Mesenchymal stem cell (in vitro differentiated cells and primary cell): ENCODE measurements around the gene TRIM5.

Experiments
- DNase-seq: peaks from one replicate; pipeline ENCODE4 v3.0.0-alpha.2; 2013
- H2AFZ ChIP-seq: one replicate; pipeline ENCODE4 v1.6.1; 2013; ENCODE audit warnings: low read depth, mild to moderate bottlenecking, control low read depth, inconsistent platforms, low read length, moderate library complexity
- H2AK5ac ChIP-seq: 2 replicates; pipeline ENCODE4 v1.6.1; 2013; ENCODE audit warnings: low read length, moderate library complexity, mild to moderate bottlenecking, inconsistent platforms; ENCODE audit not compliant: severe bottlenecking
- H2BK120ac ChIP-seq: one replicate; pipeline ENCODE4 v1.6.1; 2013; ENCODE audit warnings: low read depth, mild to moderate bottlenecking, inconsistent platforms, low read length, moderate library complexity
- H2BK12ac ChIP-seq, 2 experiments: one replicate each; pipeline ENCODE4 v1.6.1; 2013; ENCODE audit warnings: inconsistent platforms in 2 of 2, low read length in 2 of 2, mild to moderate bottlenecking in 2 of 2, moderate library complexity in 2 of 2, control low read depth in 1 of 2
- H2BK15ac ChIP-seq: one replicate; pipeline ENCODE4 v1.6.1; 2013; ENCODE audit warnings: mild to moderate bottlenecking, low read depth, inconsistent platforms; ENCODE audit not compliant: poor library complexity, severe bottlenecking
- H2BK5ac ChIP-seq: 2 replicates; pipeline ENCODE4 v1.6.1; 2013; ENCODE audit warnings: low read depth, mild to moderate bottlenecking, low read length, control low read depth, inconsistent platforms; ENCODE audit not compliant: poor library complexity, severe bottlenecking
- H3K14ac ChIP-seq, 2 experiments: one replicate each; pipeline ENCODE4 v1.6.1; 2013; ENCODE audit warnings: inconsistent platforms in 2 of 2, low read length in 2 of 2, control low read depth in 1 of 2, mild to moderate bottlenecking in 1 of 2, moderate library complexity in 1 of 2
- H3K18ac ChIP-seq, 2 experiments: one replicate each; pipeline ENCODE4 v1.6.1; 2013; ENCODE audit warnings: inconsistent platforms in 2 of 2, low read length in 2 of 2, control low read depth in 1 of 2, low read depth in 1 of 2, mild to moderate bottlenecking in 1 of 2
- H3K23ac ChIP-seq, 2 experiments: one replicate each; pipeline ENCODE4 v1.6.1; 2013; ENCODE audit warnings: inconsistent platforms in 2 of 2, low read length in 2 of 2, mild to moderate bottlenecking in 2 of 2, moderate library complexity in 2 of 2, control low read depth in 1 of 2
- H3K27ac ChIP-seq: 2 replicates; pipeline ENCODE4 v1.5.1; 2013; ENCODE audit warnings: mild to moderate bottlenecking, moderate library complexity, low read length, control low read depth, inconsistent platforms; ENCODE audit not compliant: poor library complexity, severe bottlenecking
- H3K27me3 ChIP-seq, 2 experiments: 2 replicates each; pipeline versions ENCODE4 v1.6.1 to v1.7.0; 2013; ENCODE audit warnings: low read length in 2 of 2, mild to moderate bottlenecking in 2 of 2, moderate library complexity in 2 of 2, control low read depth in 1 of 2, inconsistent platforms in 1 of 2; ENCODE audit not compliant: control insufficient read depth in 1 of 2, insufficient read depth in 1 of 2
- H3K36me3 ChIP-seq, 2 experiments: 2 replicates each; pipeline versions ENCODE4 v1.6.1 to v1.7.0; 2013; ENCODE audit warnings: low read length in 2 of 2, control low read depth in 1 of 2, inconsistent platforms in 1 of 2, low read depth in 1 of 2, mild to moderate bottlenecking in 1 of 2; ENCODE audit not compliant: insufficient read depth in 2 of 2, control insufficient read depth in 1 of 2
- H3K4ac ChIP-seq, 2 experiments: one replicate each; pipeline ENCODE4 v1.6.1; 2013; ENCODE audit warnings: inconsistent platforms in 2 of 2, low read length in 2 of 2, mild to moderate bottlenecking in 2 of 2, moderate library complexity in 2 of 2, control low read depth in 1 of 2, low read depth in 1 of 2
- H3K4me1 ChIP-seq: 2 replicates; pipeline ENCODE4 v1.6.1; 2013; ENCODE audit warnings: low read depth, low read length, control low read depth; ENCODE audit not compliant: control insufficient read depth, insufficient read depth
- H3K4me2 ChIP-seq: 2 replicates; pipeline ENCODE4 v1.6.1; 2013; ENCODE audit warnings: low read length, mild to moderate bottlenecking, inconsistent platforms; ENCODE audit not compliant: poor library complexity, severe bottlenecking
- H3K4me3 ChIP-seq, 2 experiments: 2 replicates each; pipeline versions ENCODE4 v1.5.1 to v1.7.0; 2013; ENCODE audit warnings: low read length in 2 of 2, mild to moderate bottlenecking in 2 of 2, control low read depth in 1 of 2, low read depth in 1 of 2; ENCODE audit not compliant: insufficient read depth in 1 of 2
- H3K79me1 ChIP-seq: replicated peaks from 2 replicates; pipeline ENCODE4 v1.6.1; 2013; ENCODE audit warnings: mild to moderate bottlenecking, control low read depth, low read length, inconsistent platforms; ENCODE audit not compliant: poor library complexity, severe bottlenecking
- H3K9ac ChIP-seq: 2 replicates; pipeline ENCODE4 v1.7.0; 2013; ENCODE audit warnings: mild to moderate bottlenecking, low read length, moderate library complexity
- H3K9me3 ChIP-seq: 2 replicates; pipeline ENCODE4 v1.7.0; 2013; ENCODE audit warnings: mild to moderate bottlenecking, low read length; ENCODE audit not compliant: control insufficient read depth
- H4K8ac ChIP-seq: one replicate; pipeline ENCODE4 v1.6.1; 2013; ENCODE audit warnings: inconsistent platforms, mild to moderate bottlenecking, low read length, moderate library complexity
- H4K91ac ChIP-seq: one replicate; pipeline ENCODE4 v1.6.1; 2013; ENCODE audit warnings: mild to moderate bottlenecking, low read length, inconsistent platforms
- WGBS: methylation state at CpG from one replicate; pipeline ENCODE4 v1.1.7; 2013; ENCODE audit warnings: mixed read lengths; 5-methylcytosine and 5-hydroxymethylcytosine counted together

TRIM5 gene

GRCh38 chr11:5646139-5646538 lies 38.7 kb downstream of the TRIM5 start:
- H3K4me1 ChIP-seq = no peaks in the 10 kb centered on the region
- H3K14ac ChIP-seq = no peak overlapping the region
- no peak overlapping the region for H2BK5ac ChIP-seq
- H3K27ac ChIP-seq = no peak overlapping the region
- no peak overlapping the region for H2BK15ac ChIP-seq
- no peak overlapping the region for H2AFZ ChIP-seq
- DNase-seq = no peak
- no peak overlapping the region for H4K91ac ChIP-seq
- H3K23ac ChIP-seq = no peak overlapping the region
- H3K27me3 ChIP-seq = no peaks in the 10 kb centered on the region
- peaks cover 0 to 26% of the 10 kb centered on the region in 2 experiments for H3K36me3 ChIP-seq
- no peak overlapping the region for H4K8ac ChIP-seq
- no peaks in the 10 kb centered on the region for H3K9me3 ChIP-seq
- H3K4me2 ChIP-seq = no peak overlapping the region
- no peak overlapping the region for H2BK120ac ChIP-seq
- H2BK12ac ChIP-seq = no peak overlapping the region
- H3K18ac ChIP-seq = no peak overlapping the region
- no peak overlapping the region for H3K4ac ChIP-seq
- H3K4me3 ChIP-seq = no peak overlapping the region
- H3K9ac ChIP-seq = no peak overlapping the region
- no peak overlapping the region for H2AK5ac ChIP-seq
- no peaks in the 10 kb centered on the region for H3K79me1 ChIP-seq
- WGBS = 95% methylated on average over 3 of the region's 3 CpGs

- Histone ChIP-seq H3K4me2 (no peak overlapping the region), H3K14ac (no peak overlapping the region), H3K27ac (no peak overlapping the region), H4K8ac (no peak overlapping the region), H2BK12ac (no peak overlapping the region), H2AK5ac (no peak overlapping the region), H2BK120ac (no peak overlapping the region), H3K4me3 (no peak overlapping the region), H3K9me3 (no peaks in the 10 kb centered on the region), H3K4me1 (no peaks in the 10 kb centered on the region), H3K27me3 (no peaks in the 10 kb centered on the region), H4K91ac (no peak overlapping the region), H3K36me3 (peaks cover 0 to 28% of the 10 kb centered on the region in 2 experiments), H2BK5ac (no peak overlapping the region), H3K79me1 (no peaks in the 10 kb centered on the region), H2AFZ (no peak overlapping the region), H3K4ac (no peak overlapping the region), H3K9ac (no peak overlapping the region), H3K23ac (no peak overlapping the region), H2BK15ac (no peak overlapping the region), H3K18ac (no peak overlapping the region)
- DNase-seq = no peak
These were observed 41.3 kb downstream of the TRIM5 start for GRCh38 chr11:5643585-5643984.

GRCh38 chr11:5639953-5640352 lies 44.9 kb downstream of the TRIM5 start:
- H3K4me2 ChIP-seq = no peak overlapping the region
- H3K4me3 ChIP-seq = no peak overlapping the region
- H3K27me3 ChIP-seq = no peaks in the 10 kb centered on the region
- H3K36me3 ChIP-seq = peaks cover 0 to 45% of the 10 kb centered on the region in 2 experiments
- H2AFZ ChIP-seq = no peak overlapping the region
- H3K4me1 ChIP-seq = no peaks in the 10 kb centered on the region
- no peak overlapping the region for H3K18ac ChIP-seq
- no peak for DNase-seq
- H3K9me3 ChIP-seq = no peaks in the 10 kb centered on the region
- no peak overlapping the region for H4K8ac ChIP-seq
- no peak overlapping the region for H2BK120ac ChIP-seq
- H2AK5ac ChIP-seq = no peak overlapping the region
- H4K91ac ChIP-seq = no peak overlapping the region
- H3K9ac ChIP-seq = no peak overlapping the region
- WGBS = 100% methylated on average over 1 of the region's 1 CpG
- H2BK12ac ChIP-seq = no peak overlapping the region
- no peak overlapping the region for H3K27ac ChIP-seq
- H3K4ac ChIP-seq = no peak overlapping the region
- H3K14ac ChIP-seq = no peak overlapping the region
- no peak overlapping the region for H2BK5ac ChIP-seq
- H3K79me1 ChIP-seq = no peaks in the 10 kb centered on the region
- no peak overlapping the region for H3K23ac ChIP-seq
- no peak overlapping the region for H2BK15ac ChIP-seq

GRCh38 chr11:5631969-5632635 lies 52.8 kb downstream of the TRIM5 start:
- H3K4me3 ChIP-seq = no peak overlapping the region
- DNase-seq = no peak
- no peak overlapping the region for H4K8ac ChIP-seq
- no peak overlapping the region for H3K4me2 ChIP-seq
- no peak overlapping the region for H3K4ac ChIP-seq
- peaks cover 0 to 32% of the 10 kb centered on the region in 2 experiments for H3K36me3 ChIP-seq
- H2AK5ac ChIP-seq = no peak overlapping the region
- no peak overlapping the region for H2BK5ac ChIP-seq
- no peak overlapping the region for H2BK12ac ChIP-seq
- no peak overlapping the region for H3K18ac ChIP-seq
- no peak overlapping the region for H2BK120ac ChIP-seq
- no peaks in the 10 kb centered on the region for H3K27me3 ChIP-seq
- WGBS = 85% methylated on average over 5 of the region's 5 CpGs
- no peak overlapping the region for H2BK15ac ChIP-seq
- no peak overlapping the region for H3K23ac ChIP-seq
- no peaks in the 10 kb centered on the region for H3K79me1 ChIP-seq
- H4K91ac ChIP-seq = no peak overlapping the region
- H2AFZ ChIP-seq = no peak overlapping the region
- no peak overlapping the region for H3K9ac ChIP-seq
- H3K27ac ChIP-seq = no peak overlapping the region
- no peak overlapping the region for H3K14ac ChIP-seq
- no peaks in the 10 kb centered on the region for H3K9me3 ChIP-seq
- no peaks in the 10 kb centered on the region for H3K4me1 ChIP-seq
